ENCODE data around the gene MPPED2. TPM values are rescaled to one million over a fixed set of nuclear protein-coding genes. Genes with fewer than 3 reads are reported as not detected.

MPPED2 gene
- total and polyA plus RNA-seq, 10 of the 15 experiments (the other 5 are each of a cell fraction or from before 2014, with no cell fraction given): not detected

DNA sequence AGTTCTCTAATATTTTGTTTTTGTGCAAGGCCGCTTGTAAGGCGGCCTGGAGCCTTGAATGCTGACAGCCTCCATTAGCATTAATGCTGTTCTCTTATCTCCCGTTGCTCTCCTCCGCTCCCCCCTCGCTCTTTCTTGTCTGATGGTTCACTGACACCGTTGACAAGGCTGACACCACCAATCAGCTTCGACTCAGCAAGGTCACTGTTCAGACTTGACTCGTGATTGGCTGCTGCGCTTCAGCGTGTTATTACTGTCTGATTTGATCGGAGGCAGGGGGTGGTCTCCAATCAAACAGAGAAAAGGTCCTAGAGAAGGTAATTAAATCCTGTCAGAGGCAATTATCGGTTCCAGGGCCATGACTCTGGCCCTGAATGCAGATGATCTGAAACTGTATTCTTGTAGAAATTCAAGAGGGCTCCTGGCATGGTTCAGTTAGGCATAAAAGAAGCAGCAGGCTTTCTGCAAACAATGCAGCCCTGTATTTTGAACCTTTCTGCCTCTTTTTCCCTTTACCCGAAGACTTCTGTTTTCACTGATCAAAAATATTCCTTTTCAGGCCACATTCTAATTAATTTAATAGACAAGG, 49.3 kb upstream of the MPPED2 start:
- ChIA-PET POLR2A (no interaction called here), RAD21 (ENCODE audit: unreplicated experiment) (no interaction called here), CTCF (no interaction called here), SMC1A (ENCODE audit: uncharacterized antibody, unreplicated experiment) (no interaction called here)
- intact Hi-C loops (cut with micrococcal nuclease; ENCODE audit: unreplicated experiment) (no loop called here), in situ Hi-C loops (cut with MboI) (no loop called here)
- BruUV-seq (replicated peaks): no TSS peak
- H3K27me3 ChIP-seq (replicated peaks in 1 of 2; ENCODE audit: control insufficient read depth in 2 of 2, insufficient read depth in 2 of 2, low read length in 1 of 2): no peaks in the 10 kb centered on the region
- TF ChIP-seq TAF1 (IDR thresholded peaks at IDR 0.05; ENCODE audit: borderline replicate concordance, low read depth, low read length) (no peak), RFX5 (IDR thresholded peaks at IDR 0.05; ENCODE audit: low read depth, low read length) (no peak), CBX3 (IDR thresholded peaks at IDR 0.05; ENCODE audit: borderline replicate concordance, low read depth) (no peak), POU2F2 (IDR thresholded peaks at IDR 0.05; ENCODE audit: borderline replicate concordance, low read depth, low read length) (no peak), MTA3 (IDR thresholded peaks at IDR 0.05; ENCODE audit: borderline replicate concordance, low read length) (no peak)
- TF ChIP-seq, protein P1, sequence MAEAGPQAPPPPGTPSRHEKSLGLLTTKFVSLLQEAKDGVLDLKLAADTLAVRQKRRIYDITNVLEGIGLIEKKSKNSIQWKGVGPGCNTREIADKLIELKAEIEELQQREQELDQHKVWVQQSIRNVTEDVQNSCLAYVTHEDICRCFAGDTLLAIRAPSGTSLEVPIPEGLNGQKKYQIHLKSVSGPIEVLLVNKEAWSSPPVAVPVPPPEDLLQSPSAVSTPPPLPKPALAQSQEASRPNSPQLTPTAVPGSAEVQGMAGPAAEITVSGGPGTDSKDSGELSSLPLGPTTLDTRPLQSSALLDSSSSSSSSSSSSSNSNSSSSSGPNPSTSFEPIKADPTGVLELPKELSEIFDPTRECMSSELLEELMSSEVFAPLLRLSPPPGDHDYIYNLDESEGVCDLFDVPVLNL (IDR thresholded peaks at IDR 0.05; ENCODE audit: low read depth, low read length): no peak
- TF ChIP-seq, protein P2, sequence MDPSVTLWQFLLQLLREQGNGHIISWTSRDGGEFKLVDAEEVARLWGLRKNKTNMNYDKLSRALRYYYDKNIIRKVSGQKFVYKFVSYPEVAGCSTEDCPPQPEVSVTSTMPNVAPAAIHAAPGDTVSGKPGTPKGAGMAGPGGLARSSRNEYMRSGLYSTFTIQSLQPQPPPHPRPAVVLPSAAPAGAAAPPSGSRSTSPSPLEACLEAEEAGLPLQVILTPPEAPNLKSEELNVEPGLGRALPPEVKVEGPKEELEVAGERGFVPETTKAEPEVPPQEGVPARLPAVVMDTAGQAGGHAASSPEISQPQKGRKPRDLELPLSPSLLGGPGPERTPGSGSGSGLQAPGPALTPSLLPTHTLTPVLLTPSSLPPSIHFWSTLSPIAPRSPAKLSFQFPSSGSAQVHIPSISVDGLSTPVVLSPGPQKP (IDR thresholded peaks at IDR 0.05; ENCODE audit: low read depth, low read length): no peak
- no peaks in the 10 kb centered on the region for H3K79me2 ChIP-seq (ENCODE audit: control insufficient read depth, insufficient read depth, low read length)
- FAIRE-seq (no peak), DNase-seq (ENCODE audit: low read depth, low spot score) (no peak), ATAC-seq (no peak)
- no peak overlapping the region for H3K4me2 ChIP-seq (ENCODE audit: control insufficient read depth, insufficient read depth)
- no peaks in the 10 kb centered on the region for H4K20me1 ChIP-seq (ENCODE audit: control insufficient read depth, insufficient read depth)
- no peak overlapping the region for H3K27ac ChIP-seq (ENCODE audit: control insufficient read depth, insufficient read depth)
- H3K9ac ChIP-seq (ENCODE audit: control insufficient read depth, insufficient read depth, low read length): no peak overlapping the region
- H3K4me3 ChIP-seq: no peak overlapping the region
- 5% methylated on average over 13 of the region's 13 CpGs for WGBS (ENCODE audit: insufficient coverage, insufficient replicate concordance, low lambda C conversion rate, missing lambda C conversion rate)
- H3K36me3 ChIP-seq (ENCODE audit: control insufficient read depth in 2 of 2, insufficient read depth in 2 of 2, low read length in 1 of 2): no peaks in the 10 kb centered on the region
- no peaks in the 10 kb centered on the region for H3K9me3 ChIP-seq (replicated peaks; ENCODE audit: control insufficient read depth, insufficient read depth, low read length)
- H3K4me1 ChIP-seq (ENCODE audit: control insufficient read depth, insufficient read depth, low read length): no peaks in the 10 kb centered on the region
- H2AFZ ChIP-seq (ENCODE audit: control insufficient read depth, low read depth, low read length): no peak overlapping the region

All from GM12878 (cell line).